A549 treated with Hydrocortisone at 1 μM for 4 hours (cell line): ENCODE results near the gene INPP4A. TPM values are rescaled to one million over a fixed set of nuclear protein-coding genes. Genes with fewer than 3 reads are reported as not detected.

Experiments
- total RNA-seq: library from RNA; stranded (reverse); fragments of 200-300 nt; extraction: Qiagen RNA extraction; gene quantifications from 5 replicates; pipeline ENCODE4 v1.2.3, GENCODE V29; 2022

The INPP4A gene
- total RNA-seq = 6.0 to 9.3 TPM (median 8.9 TPM) in 5 replicates

GRCh38 chr2:98444436-98445176 is at the start of gene INPP4A:
TSS of gene INPP4A (plus strand) at chr2:98444858. CDS start at chr2:98520049, 75,191 bp downstream.

GRCh38 chr2:98608116-98608961 is 163.7 kb downstream of the INPP4A start, which contains the start of the genes COA5 and UNC50:
TSS of gene COA5 (minus strand) at chr2:98608512. CDS start at chr2:98608405, 107 bp downstream.
TSS of gene UNC50 (plus strand) at chr2:98608589. CDS start at chr2:98609760, 1,171 bp downstream.

Other genes with a start within 250 kb of the INPP4A start
- 0.05 TPM in 1 of 5 replicates, not detected in the others for gene CNGA3, start 98.4 kb upstream of the INPP4A start, total RNA-seq
- gene COA5, start 163.7 kb downstream of the INPP4A start, total RNA-seq = 15.6 to 24.5 TPM (median 23.4 TPM) in 5 replicates
- gene UNC50, start 163.7 kb downstream of the INPP4A start, total RNA-seq = 45.0 to 49.1 TPM (median 46.1 TPM) in 5 replicates